NCI-H1417 (cell line): Measurements from ENCODE around the gene CHSY3.
"Not testable (repeated sequence)": the region's sequence is repeated elsewhere in the genome, so short reads cannot be mapped to it uniquely, and the experiment has no call there.

Experiments used
- DNase-seq, 3 experiments: peaks; one replicate each; lab custom pipeline; 2025; lab: John Stamatoyannopoulos, UW

The CHSY3 gene

GRCh38 chr5:130159968-130160367, 255.7 kb downstream of the CHSY3 start:
- no peak for DNase-seq

DNA sequence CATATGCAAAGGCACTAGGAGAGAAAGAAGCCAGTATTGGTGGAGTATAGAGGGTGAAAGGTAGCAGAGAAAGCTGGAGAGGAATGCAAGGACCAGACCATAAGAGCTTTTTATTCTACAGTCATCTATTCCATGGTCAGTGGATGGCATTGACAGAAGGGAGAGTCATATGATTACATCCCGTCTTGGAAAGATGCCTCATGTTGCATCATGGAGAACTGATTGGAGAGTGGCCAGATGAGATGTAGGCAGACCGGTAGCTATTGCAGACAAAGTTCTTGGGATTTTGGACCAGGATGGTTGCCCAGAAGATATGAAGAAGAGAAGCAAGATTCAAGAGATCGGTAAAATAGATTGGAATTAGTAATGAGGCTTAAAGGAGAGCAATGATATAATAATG, 260.7 kb downstream of the CHSY3 start:
- DNase-seq, result no peak

DNA sequence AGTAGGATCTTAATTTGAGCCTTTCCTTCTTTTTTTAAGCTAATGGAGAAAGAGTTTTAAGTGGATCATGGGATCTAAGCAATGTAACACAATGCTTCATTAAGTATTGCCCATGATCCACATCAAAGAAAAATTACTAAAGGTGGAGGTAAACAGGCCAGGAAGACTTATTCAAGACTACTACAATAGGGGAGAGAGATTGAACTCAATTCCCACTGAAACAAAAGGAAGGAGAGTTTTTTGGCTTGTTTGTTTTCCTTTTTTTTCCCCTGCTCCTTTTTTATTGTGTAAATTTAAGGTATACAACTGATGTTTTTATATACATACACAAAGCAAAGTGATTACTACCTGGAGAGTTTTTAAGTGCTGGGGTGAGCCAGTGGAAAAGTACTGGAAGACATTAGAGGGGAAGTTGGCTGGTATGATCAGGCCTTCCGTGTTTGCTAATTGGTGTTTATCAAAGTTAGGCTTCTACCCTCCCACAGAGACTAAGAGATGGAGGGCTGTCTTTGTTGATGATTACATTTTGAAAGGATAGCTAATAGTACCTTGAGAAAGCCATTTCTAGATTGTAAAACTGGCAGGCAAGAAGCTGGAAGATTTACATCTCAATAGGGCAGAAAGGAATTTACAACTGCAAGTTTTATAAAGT, 262.7 kb downstream of the CHSY3 start:
- DNase-seq, result peak in 2 of 3 experiments; percentile 28 to 71

DNA sequence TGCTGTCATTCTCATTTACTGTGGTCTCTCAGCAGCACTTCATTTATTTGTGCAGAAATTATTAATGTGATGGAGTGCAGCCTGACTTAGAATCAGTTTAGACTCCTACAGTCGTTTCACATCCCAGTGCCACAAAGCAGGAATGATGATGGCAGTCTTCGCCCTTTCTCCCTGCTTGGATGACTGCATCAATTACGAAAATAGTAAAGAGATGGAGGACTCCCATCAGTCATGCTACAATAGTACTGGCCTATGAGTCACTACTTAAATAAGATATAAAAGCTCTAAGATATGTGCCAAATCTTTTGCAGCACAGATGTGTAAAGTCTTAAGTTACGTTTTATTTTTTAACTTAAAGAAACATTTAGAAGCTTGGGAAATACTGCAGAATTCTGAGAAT, 263.9 kb downstream of the CHSY3 start:
- no peak for DNase-seq

- no peak for DNase-seq
Observed at GRCh38 chr5:130171699-130172098, 267.4 kb downstream of the CHSY3 start.

DNA sequence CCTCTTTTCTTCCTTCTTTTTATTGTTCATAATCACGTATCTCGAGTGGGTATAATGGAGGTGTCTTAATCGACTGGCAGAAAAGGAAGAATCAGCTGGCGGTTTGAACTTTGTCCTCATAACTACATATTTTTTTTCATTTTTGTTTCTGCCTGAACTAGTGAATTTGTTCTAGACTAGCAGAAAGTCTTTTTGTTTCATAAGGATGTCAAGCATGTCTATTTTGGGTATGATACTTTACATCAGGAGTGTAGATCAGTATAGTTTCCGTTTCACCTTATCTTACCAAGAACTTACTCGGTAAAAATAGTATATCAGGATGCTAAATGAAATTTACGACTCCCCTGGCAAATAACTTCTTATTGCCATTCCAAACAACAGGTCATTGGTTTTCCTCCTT, 278.9 kb downstream of the CHSY3 start:
- no peak for DNase-seq

- no peak for DNase-seq
Observed at GRCh38 chr5:130189961-130190360, 285.7 kb downstream of the CHSY3 start.

GRCh38 chr5:130198927-130199326, 294.7 kb downstream of the CHSY3 start:
- peak in 2 of 3 experiments; percentile 1 to 4 for DNase-seq

- no peak for DNase-seq
Observed at GRCh38 chr5:130206686-130207085, 302.4 kb downstream of the CHSY3 start.

DNA sequence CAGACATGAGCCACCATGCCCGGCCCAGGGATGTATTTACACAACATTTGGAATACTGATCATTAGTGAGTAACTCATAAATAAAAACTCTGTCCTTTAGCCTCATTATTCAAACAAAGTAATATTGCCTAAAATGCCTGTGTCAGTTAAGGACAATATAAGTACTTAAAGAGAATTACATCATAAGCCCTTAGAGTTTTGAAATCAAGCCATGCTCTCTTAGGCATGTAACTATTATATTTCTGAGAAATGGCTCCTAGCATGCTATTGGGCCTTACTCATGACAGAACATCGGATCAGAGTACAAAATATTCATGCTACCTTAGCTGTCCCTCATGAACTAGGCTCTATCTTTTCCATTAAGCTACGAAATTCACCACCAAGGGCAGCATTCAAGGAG, 309.3 kb downstream of the CHSY3 start:
- no peak for DNase-seq

DNA sequence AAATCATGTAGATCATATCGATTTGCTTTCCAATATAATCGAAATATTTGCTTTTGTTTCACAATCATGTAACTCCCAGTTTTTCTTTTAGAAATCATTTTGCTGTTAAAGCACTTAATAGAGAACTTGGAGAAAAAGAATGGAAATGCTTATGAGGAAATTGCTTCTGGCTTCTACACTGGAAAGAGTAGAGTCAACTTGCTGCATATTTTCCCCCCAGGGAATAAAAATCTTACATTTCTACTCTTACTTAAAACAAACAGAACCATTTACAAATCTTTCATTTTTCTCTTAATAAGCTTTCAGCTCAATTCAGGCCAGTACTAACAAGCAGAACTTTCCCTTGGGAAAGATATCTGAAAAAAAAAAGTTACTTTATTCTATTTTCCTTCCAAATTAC, 312.0 kb downstream of the CHSY3 start:
- no peak for DNase-seq

GRCh38 chr5:130222573-130222972, 318.3 kb downstream of the CHSY3 start:
- no peak for DNase-seq

- not testable (repeated sequence) for DNase-seq
Observed at GRCh38 chr5:130226556-130226955, 322.3 kb downstream of the CHSY3 start.

GRCh38 chr5:130227699-130228098, 323.4 kb downstream of the CHSY3 start:
- no peak for DNase-seq

GRCh38 chr5:130231786-130232185, 327.5 kb downstream of the CHSY3 start:
- DNase-seq, result no peak

GRCh38 chr5:130234816-130235215, 330.6 kb downstream of the CHSY3 start:
- no peak for DNase-seq
